Panc1 (cell line): ENCODE results near the gene CSMD2. TPM values are rescaled to one million over a fixed set of nuclear protein-coding genes. Genes with fewer than 3 reads are reported as not detected.

Source experiments
- ATAC-seq: fragments of 200-7000 bp; cut with Tn5 transposase; 2 replicates; pipeline ENCODE4 v1.9.1; 2020; ENCODE audit warnings: mild to moderate bottlenecking, moderate library complexity
- BruUV-seq: library from RNA; stranded (reverse); fragments of 400-500 nt; replicated peaks from 2 replicates; lab custom pipeline; 2021; lab: Mats Ljungman, UMichigan
- CTCF ChIA-PET: fragments of 300-600 bp; sonication (Branson Sonifier 250); formaldehyde crosslinking; loops from one replicate; lab custom pipeline; 2022; ENCODE audit warnings: antibody characterized with exemption; lab: Charles Lee
- POLR2A ChIA-PET: fragments of 300-600 bp; sonication (Branson Sonifier 250); formaldehyde crosslinking; loops from one replicate; lab custom pipeline; 2022; ENCODE audit warnings: antibody characterized with exemption; lab: Charles Lee
- DNase-seq: peaks from one replicate; pipeline ENCODE4 v3.0.0-alpha.2; 2010; ENCODE audit warnings: low read depth, low spot score
- H3K27ac ChIP-seq: 2 replicates; pipeline ENCODE4 v1.5.1; 2011; ENCODE audit warnings: mild to moderate bottlenecking, low read length, inconsistent platforms
- H3K27me3 ChIP-seq: fragments of 200-500 bp; sonication (Bioruptor generic); 2 replicates; pipeline ENCODE4 v1.6.0; 2014; ENCODE audit warnings: low read length, inconsistent platforms; ENCODE audit not compliant: control insufficient read depth, insufficient read depth
- H3K36me3 ChIP-seq: fragments of 200-500 bp; sonication (Bioruptor generic); 2 replicates; pipeline ENCODE4 v1.5.1; 2014; ENCODE audit warnings: inconsistent platforms, mild to moderate bottlenecking, low read length, moderate library complexity; ENCODE audit not compliant: control insufficient read depth, insufficient read depth
- H3K4me1 ChIP-seq: 2 replicates; pipeline ENCODE4 v1.5.1; 2011; ENCODE audit warnings: inconsistent platforms, mild to moderate bottlenecking, low read length, moderate library complexity; ENCODE audit not compliant: control insufficient read depth, insufficient read depth
- H3K4me3 ChIP-seq, 2 experiments: 2 replicates each; pipeline ENCODE4 v1.5.1; 2011 to 2012; ENCODE audit warnings: low read depth in 2 of 2, low read length in 2 of 2, mild to moderate bottlenecking in 2 of 2, inconsistent platforms in 1 of 2, moderate library complexity in 1 of 2
- H3K9me3 ChIP-seq: fragments of 200-500 bp; sonication (Bioruptor generic); 2 replicates; pipeline ENCODE4 v1.5.1; 2014; ENCODE audit warnings: low read depth, mild to moderate bottlenecking, inconsistent platforms, low read length, moderate library complexity; ENCODE audit not compliant: control insufficient read depth, insufficient read depth
- POLR2AphosphoS5 ChIP-seq: IDR thresholded peaks from 2 replicates; pipeline ENCODE4 v1.6.1; 2012; ENCODE audit warnings: mild to moderate bottlenecking, low read depth, low read length, moderate library complexity
- REST ChIP-seq, 2 experiments: IDR thresholded peaks; 2 replicates each; pipeline ENCODE4 v1.6.1; 2011 to 2012; ENCODE audit warnings: low read depth in 2 of 2, control low read depth in 1 of 2, low read length in 1 of 2, mild to moderate bottlenecking in 1 of 2, moderate library complexity in 1 of 2; ENCODE audit not compliant: insufficient read depth in 1 of 2
- SIN3A ChIP-seq: IDR thresholded peaks from 2 replicates; pipeline ENCODE4 v1.6.1; 2012; ENCODE audit warnings: low read depth, mild to moderate bottlenecking, low read length, moderate library complexity, borderline replicate concordance; ENCODE audit not compliant: insufficient read depth
- TCF7L2 ChIP-seq: IDR thresholded peaks from 2 replicates; pipeline ENCODE4 v1.6.1; 2011; ENCODE audit warnings: mild to moderate bottlenecking, low read depth, low read length, inconsistent platforms
- in situ Hi-C: cut with HindIII; loops from 2 replicates; pipeline ENCODE4 v1.10.0; 2016; ENCODE audit warnings: low sequenced_read_pairs, low pct_unique_long_range_greater_than_20kb
- intact Hi-C: fragments of 100-400 bp; cut with micrococcal nuclease; formaldehyde crosslinking; loops from one replicate; pipeline ENCODE4 v1.10.0; 2022; ENCODE audit not compliant: unreplicated experiment
- total RNA-seq: library from RNA; stranded (reverse); gene quantifications from one replicate; pipeline ENCODE4 v1.2.1, GENCODE V29; 2021; ENCODE audit not compliant: unreplicated experiment
- TF ChIP-seq, protein P1 (sequence below): fragments of 450-650 bp; IDR thresholded peaks from 2 replicates; pipeline ENCODE4 v1.5.1; 2017; ENCODE audit warnings: mild to moderate bottlenecking

Gene CSMD2
- total RNA-seq, 1 experiment from 2014 or later = not detected

DNA sequence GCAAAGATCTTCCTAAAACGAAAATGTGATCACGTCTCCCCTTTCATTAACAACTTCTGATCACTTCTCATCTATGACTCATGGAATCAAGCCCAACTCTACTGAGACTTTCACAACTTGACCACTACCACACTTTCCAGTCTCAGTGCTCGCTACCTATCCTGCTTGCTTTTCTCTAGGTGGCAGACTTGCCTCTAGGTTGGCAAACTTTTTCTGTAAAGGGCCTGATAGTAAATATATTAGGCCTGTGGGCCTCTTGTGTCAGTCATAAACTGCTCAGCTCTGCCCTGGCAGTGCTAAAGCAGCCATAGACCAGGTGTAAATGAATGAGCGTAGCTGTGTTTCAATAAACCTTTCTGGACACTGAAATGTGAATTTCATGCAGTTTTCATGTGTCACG, 322.7 kb downstream of the CSMD2 start:
- BruUV-seq = no TSS peak
- CTCF ChIA-PET = no interaction called here
- no peak for TF ChIP-seq SIN3A
- TF ChIP-seq REST (IDR thresholded peaks at IDR 0.05; ENCODE audit: insufficient read depth in 1 of 2, low read depth in 2 of 2, low read length in 1 of 2) = no peak
- TF ChIP-seq TCF7L2 = no peak
- TF ChIP-seq, protein P1, sequence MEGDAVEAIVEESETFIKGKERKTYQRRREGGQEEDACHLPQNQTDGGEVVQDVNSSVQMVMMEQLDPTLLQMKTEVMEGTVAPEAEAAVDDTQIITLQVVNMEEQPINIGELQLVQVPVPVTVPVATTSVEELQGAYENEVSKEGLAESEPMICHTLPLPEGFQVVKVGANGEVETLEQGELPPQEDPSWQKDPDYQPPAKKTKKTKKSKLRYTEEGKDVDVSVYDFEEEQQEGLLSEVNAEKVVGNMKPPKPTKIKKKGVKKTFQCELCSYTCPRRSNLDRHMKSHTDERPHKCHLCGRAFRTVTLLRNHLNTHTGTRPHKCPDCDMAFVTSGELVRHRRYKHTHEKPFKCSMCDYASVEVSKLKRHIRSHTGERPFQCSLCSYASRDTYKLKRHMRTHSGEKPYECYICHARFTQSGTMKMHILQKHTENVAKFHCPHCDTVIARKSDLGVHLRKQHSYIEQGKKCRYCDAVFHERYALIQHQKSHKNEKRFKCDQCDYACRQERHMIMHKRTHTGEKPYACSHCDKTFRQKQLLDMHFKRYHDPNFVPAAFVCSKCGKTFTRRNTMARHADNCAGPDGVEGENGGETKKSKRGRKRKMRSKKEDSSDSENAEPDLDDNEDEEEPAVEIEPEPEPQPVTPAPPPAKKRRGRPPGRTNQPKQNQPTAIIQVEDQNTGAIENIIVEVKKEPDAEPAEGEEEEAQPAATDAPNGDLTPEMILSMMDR = no peak
- TF ChIP-seq POLR2AphosphoS5 = no peak
- ATAC-seq (no peak), DNase-seq (no peak)
- POLR2A ChIA-PET = no interaction called here
- Histone ChIP-seq H3K36me3 (no peaks in the 10 kb centered on the region), H3K4me1 (no peaks in the 10 kb centered on the region), H3K9me3 (no peaks in the 10 kb centered on the region), H3K4me3 (no peak overlapping the region), H3K27me3 (no peaks in the 10 kb centered on the region), H3K27ac (no peak overlapping the region)
- in situ Hi-C loops (no loop called here), intact Hi-C loops (no loop called here)

DNA sequence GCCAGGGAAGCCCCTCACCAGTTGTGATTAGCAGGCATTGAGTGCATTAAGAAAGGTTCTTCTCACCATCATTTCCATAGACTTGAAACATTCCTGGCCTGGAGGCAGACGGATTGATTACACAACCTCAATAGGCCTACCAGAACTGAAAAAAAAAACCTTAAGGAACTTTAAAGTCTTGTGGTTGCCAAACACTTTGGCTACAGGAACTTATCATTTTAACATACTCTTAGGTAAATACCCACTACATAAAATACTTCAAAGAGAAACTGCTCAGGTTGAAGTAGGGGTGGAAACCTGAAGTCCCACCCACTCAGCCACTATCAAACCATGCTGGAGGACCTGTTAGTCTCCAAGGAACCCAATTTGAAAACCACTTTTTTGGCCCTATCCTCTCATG, 323.5 kb downstream of the CSMD2 start:
- H3K27ac ChIP-seq = no peak overlapping the region
- intact Hi-C loops (no loop called here), in situ Hi-C loops (no loop called here)
- ChIA-PET CTCF (no interaction called here), POLR2A (no interaction called here)
- no peaks in the 10 kb centered on the region for H3K36me3 ChIP-seq
- BruUV-seq = no TSS peak
- H3K9me3 ChIP-seq = no peaks in the 10 kb centered on the region
- no peak overlapping the region for H3K4me3 ChIP-seq
- DNase-seq (no peak), ATAC-seq (no peak)
- no peak for TF ChIP-seq REST (IDR thresholded peaks at IDR 0.05; ENCODE audit: insufficient read depth in 1 of 2, low read depth in 2 of 2, low read length in 1 of 2)
- TF ChIP-seq SIN3A = no peak
- TF ChIP-seq POLR2AphosphoS5 = no peak
- no peak for TF ChIP-seq TCF7L2
- TF ChIP-seq, protein P1 = no peak
- no peaks in the 10 kb centered on the region; the same call in 1 of the 2 replicates for H3K27me3 ChIP-seq
- H3K4me1 ChIP-seq = no peaks in the 10 kb centered on the region
